IPS-18a (cell line): ENCODE data around the gene TUT4.

Source experiments
- H3K27ac ChIP-seq: one replicate; pipeline ENCODE4 v1.5.1; 2013; ENCODE audit warnings: low read length
- H3K27me3 ChIP-seq: one replicate; pipeline ENCODE4 v1.6.1; 2013; ENCODE audit warnings: mild to moderate bottlenecking, low read length; ENCODE audit not compliant: control insufficient read depth, insufficient read depth
- H3K36me3 ChIP-seq: one replicate; pipeline ENCODE4 v1.6.1; 2013; ENCODE audit warnings: low read depth, low read length; ENCODE audit not compliant: control insufficient read depth
- H3K4me1 ChIP-seq: one replicate; pipeline ENCODE4 v1.6.1; 2013; ENCODE audit warnings: low read depth, low read length; ENCODE audit not compliant: control insufficient read depth
- H3K4me3 ChIP-seq: one replicate; pipeline ENCODE4 v1.5.1; 2013; ENCODE audit warnings: low read length
- H3K9ac ChIP-seq: one replicate; pipeline ENCODE4 v1.6.1; 2013; ENCODE audit warnings: mild to moderate bottlenecking, low read length, moderate library complexity
- H3K9me3 ChIP-seq: one replicate; pipeline ENCODE4 v1.6.1; 2013; ENCODE audit warnings: low read depth, low read length; ENCODE audit not compliant: control insufficient read depth

Gene TUT4

GRCh38 chr1:52399629-52400028 is 153.3 kb downstream of the TUT4 start:
- Histone ChIP-seq H3K9me3 (no peaks in the 10 kb centered on the region), H3K9ac (no peak overlapping the region), H3K4me1 (peaks cover 3% of the 10 kb centered on the region), H3K36me3 (peaks cover 67% of the 10 kb centered on the region), H3K4me3 (no peak overlapping the region), H3K27me3 (no peaks in the 10 kb centered on the region), H3K27ac (no peak overlapping the region)

- Histone ChIP-seq H3K4me3 (no peak overlapping the region), H3K27me3 (no peaks in the 10 kb centered on the region), H3K27ac (no peak overlapping the region), H3K9ac (no peak overlapping the region), H3K4me1 (no peaks in the 10 kb centered on the region), H3K36me3 (peaks cover 86% of the 10 kb centered on the region), H3K9me3 (no peaks in the 10 kb centered on the region)
Observed at GRCh38 chr1:52393174-52393573, 159.7 kb downstream of the TUT4 start.

GRCh38 chr1:52386458-52386857 is 166.4 kb downstream of the TUT4 start:
- H3K9me3 ChIP-seq, result no peaks in the 10 kb centered on the region
- peaks cover 87% of the 10 kb centered on the region for H3K36me3 ChIP-seq
- no peak overlapping the region for H3K4me3 ChIP-seq
- H3K27ac ChIP-seq, result no peak overlapping the region
- no peaks in the 10 kb centered on the region for H3K27me3 ChIP-seq
- no peaks in the 10 kb centered on the region for H3K4me1 ChIP-seq
- no peak overlapping the region for H3K9ac ChIP-seq

GRCh38 chr1:52385376-52385775 is 167.5 kb downstream of the TUT4 start:
- Histone ChIP-seq H3K27me3 (no peaks in the 10 kb centered on the region), H3K27ac (no peak overlapping the region), H3K4me3 (no peak overlapping the region), H3K9me3 (no peaks in the 10 kb centered on the region), H3K36me3 (peaks cover 97% of the 10 kb centered on the region), H3K9ac (no peak overlapping the region), H3K4me1 (no peaks in the 10 kb centered on the region)
